Astrocyte (in vitro differentiated cells and primary cell): Measurements from ENCODE around the gene ZDHHC20. TPM values are rescaled to one million over a fixed set of nuclear protein-coding genes. Genes with fewer than 3 reads are reported as not detected.

Experiments
- DNase-seq: peaks from one replicate; pipeline ENCODE4 v3.0.0-alpha.2; 2010; ENCODE audit warnings: low read depth
- FAIRE-seq: peaks from 2 replicates; lab custom pipeline; 2011; peaks lifted over from hg19 to GRCh38; lab: Jason Lieb, UNC
- H2AFZ ChIP-seq: 2 replicates; pipeline ENCODE4 v1.6.0; 2012; ENCODE audit warnings: low read depth, low read length, inconsistent platforms
- H3K27ac ChIP-seq: 2 replicates; pipeline ENCODE4 v1.5.1; 2011; ENCODE audit warnings: low read depth, low read length, inconsistent platforms
- H3K27me3 ChIP-seq: 2 replicates; pipeline ENCODE4 v1.6.0; 2011; ENCODE audit warnings: low read length, inconsistent platforms; ENCODE audit not compliant: insufficient read depth
- H3K36me3 ChIP-seq: 2 replicates; pipeline ENCODE4 v1.5.1; 2011; ENCODE audit warnings: low read length, inconsistent platforms; ENCODE audit not compliant: insufficient read depth
- H3K4me1 ChIP-seq: 2 replicates; pipeline ENCODE4 v1.5.1; 2011; ENCODE audit warnings: low read length, inconsistent platforms; ENCODE audit not compliant: insufficient read depth
- H3K4me2 ChIP-seq: 2 replicates; pipeline ENCODE4 v1.6.0; 2012; ENCODE audit warnings: low read length, inconsistent platforms
- H3K4me3 ChIP-seq: 2 replicates; pipeline ENCODE4 v1.5.1; 2011; ENCODE audit warnings: low read depth, mild to moderate bottlenecking, low read length, inconsistent platforms; ENCODE audit not compliant: insufficient read depth
- H3K79me2 ChIP-seq: 2 replicates; pipeline ENCODE4 v1.6.0; 2012; ENCODE audit warnings: mild to moderate bottlenecking, low read length, inconsistent platforms; ENCODE audit not compliant: insufficient read depth
- H3K9ac ChIP-seq: 2 replicates; pipeline ENCODE4 v1.6.0; 2012; ENCODE audit warnings: mild to moderate bottlenecking, low read length, inconsistent platforms
- H3K9me3 ChIP-seq: 2 replicates; pipeline ENCODE4 v1.5.1; 2012; ENCODE audit warnings: low read depth, mild to moderate bottlenecking, low read length, inconsistent platforms; ENCODE audit not compliant: insufficient read depth
- H4K20me1 ChIP-seq: 2 replicates; pipeline ENCODE4 v1.6.0; 2012; ENCODE audit warnings: low read length, inconsistent platforms; ENCODE audit not compliant: insufficient read depth
- H3K27ac Mint-ChIP-seq: one replicate; pipeline ENCODE4 v1.8.0; 2021; ENCODE audit warnings: mild to moderate bottlenecking, mixed read lengths; ENCODE audit not compliant: unreplicated experiment
- H3K27me3 Mint-ChIP-seq: one replicate; pipeline ENCODE4 v1.8.0; 2021; ENCODE audit warnings: low read depth, mixed read lengths; ENCODE audit not compliant: unreplicated experiment
- H3K36me3 Mint-ChIP-seq: one replicate; pipeline ENCODE4 v1.8.0; 2021; ENCODE audit warnings: low read depth, mixed read lengths; ENCODE audit not compliant: unreplicated experiment
- H3K4me1 Mint-ChIP-seq: one replicate; pipeline ENCODE4 v1.8.0; 2021; ENCODE audit warnings: low read depth, mixed read lengths; ENCODE audit not compliant: unreplicated experiment
- H3K4me3 Mint-ChIP-seq: one replicate; pipeline ENCODE4 v1.8.0; 2021; ENCODE audit warnings: mild to moderate bottlenecking, moderate library complexity, mixed read lengths; ENCODE audit not compliant: unreplicated experiment
- H3K9me3 Mint-ChIP-seq: one replicate; pipeline ENCODE4 v1.8.0; 2021; ENCODE audit warnings: mild to moderate bottlenecking, mixed read lengths; ENCODE audit not compliant: unreplicated experiment
- CTCF ChIP-seq: IDR thresholded peaks from 2 replicates; pipeline ENCODE4 v1.5.1; 2011; ENCODE audit warnings: low read depth, mild to moderate bottlenecking, inconsistent platforms, low read length, moderate library complexity; ENCODE audit not compliant: insufficient read depth
- EZH2 ChIP-seq: IDR thresholded peaks from 2 replicates; pipeline ENCODE4 v1.6.1; 2012; ENCODE audit warnings: mild to moderate bottlenecking, low read length, inconsistent platforms; ENCODE audit not compliant: insufficient read depth
- total RNA-seq: library from RNA; stranded (reverse); gene quantifications from 2 replicates; pipeline ENCODE4 v1.2.1, GENCODE V29; 2021

The ZDHHC20 gene
- total RNA-seq, 1 donor from 2014 or later = 64.3 TPM

- FAIRE-seq (no peak), DNase-seq (peak; percentile 54)
- Histone ChIP-seq H3K4me3 (no peak overlapping the region), H3K4me2 (no peak overlapping the region), H3K36me3 (no peaks in the 10 kb centered on the region), H2AFZ (no peak overlapping the region), H3K27ac (no peak overlapping the region), H4K20me1 (no peaks in the 10 kb centered on the region), H3K79me2 (no peaks in the 10 kb centered on the region), H3K9ac (no peak overlapping the region), H3K27me3 (no peaks in the 10 kb centered on the region), H3K9me3 (no peaks in the 10 kb centered on the region), H3K4me1 (no peaks in the 10 kb centered on the region)
- H3K27ac Mint-ChIP-seq = no peak overlapping the region
- H3K4me1 Mint-ChIP-seq = peaks cover 11% of the 10 kb centered on the region
- H3K4me3 Mint-ChIP-seq = no peak overlapping the region
- peaks cover 3% of the 10 kb centered on the region for H3K27me3 Mint-ChIP-seq
- H3K9me3 Mint-ChIP-seq = no peaks in the 10 kb centered on the region
- no peak for TF ChIP-seq CTCF
- TF ChIP-seq EZH2 = no peak
- H3K36me3 Mint-ChIP-seq = peaks cover 3% of the 10 kb centered on the region
Measured at GRCh38 chr13:21333186-21333585, 125.9 kb downstream of the ZDHHC20 start.

- DNase-seq (no peak), FAIRE-seq (no peak)
- Histone ChIP-seq H3K27me3 (no peaks in the 10 kb centered on the region), H3K36me3 (no peaks in the 10 kb centered on the region), H3K4me2 (no peak overlapping the region), H3K79me2 (no peaks in the 10 kb centered on the region), H3K9me3 (no peaks in the 10 kb centered on the region), H3K4me1 (peaks cover 10% of the 10 kb centered on the region), H3K9ac (no peak overlapping the region), H4K20me1 (no peaks in the 10 kb centered on the region), H3K27ac (no peak overlapping the region), H2AFZ (no peak overlapping the region), H3K4me3 (no peak overlapping the region)
- Mint-ChIP-seq H3K27me3 (peaks cover 4% of the 10 kb centered on the region), H3K4me3 (no peak overlapping the region), H3K27ac (no peak overlapping the region), H3K36me3 (peaks cover 3% of the 10 kb centered on the region), H3K9me3 (no peaks in the 10 kb centered on the region), H3K4me1 (peaks cover 13% of the 10 kb centered on the region)
- TF ChIP-seq CTCF (no peak), EZH2 (no peak)
Measured at GRCh38 chr13:21330126-21330861, 128.8 kb downstream of the ZDHHC20 start.

GRCh38 chr13:21328836-21329477 lies 130.1 kb downstream of the ZDHHC20 start:
- H3K36me3 ChIP-seq = no peaks in the 10 kb centered on the region
- no peak overlapping the region for H3K4me3 Mint-ChIP-seq
- no peak overlapping the region for H3K4me3 ChIP-seq
- H3K27me3 Mint-ChIP-seq = peaks cover 4% of the 10 kb centered on the region
- no peaks in the 10 kb centered on the region for H3K79me2 ChIP-seq
- peaks cover 10% of the 10 kb centered on the region for H3K4me1 ChIP-seq
- H3K27ac Mint-ChIP-seq = no peak overlapping the region
- H3K27me3 ChIP-seq = no peaks in the 10 kb centered on the region
- H3K36me3 Mint-ChIP-seq = peaks cover 3% of the 10 kb centered on the region
- no peak for DNase-seq
- H2AFZ ChIP-seq = no peak overlapping the region
- peaks cover 13% of the 10 kb centered on the region for H3K4me1 Mint-ChIP-seq
- no peaks in the 10 kb centered on the region for H3K9me3 ChIP-seq
- H3K9ac ChIP-seq = no peak overlapping the region
- H3K27ac ChIP-seq = no peak overlapping the region
- H4K20me1 ChIP-seq = no peaks in the 10 kb centered on the region
- no peak overlapping the region for H3K4me2 ChIP-seq
- no peak for FAIRE-seq
- TF ChIP-seq CTCF = no peak
- TF ChIP-seq EZH2 = no peak
- no peaks in the 10 kb centered on the region for H3K9me3 Mint-ChIP-seq
